Stimulated activated CD4-positive, alpha-beta T cell treated with anti-CD3 and anti-CD28 coated beads, Interleukin-4, amount 100 ng/mL, for 48 hours (primary cell): Measurements from ENCODE around the gene PGAM5.

ENCODE experiments used
- DNase-seq, 2 donors: peaks; one replicate each; pipeline ENCODE4 v3.0.0-alpha.2; 2020; ENCODE audit warnings: low read depth in 2 of 2

Gene PGAM5

DNA sequence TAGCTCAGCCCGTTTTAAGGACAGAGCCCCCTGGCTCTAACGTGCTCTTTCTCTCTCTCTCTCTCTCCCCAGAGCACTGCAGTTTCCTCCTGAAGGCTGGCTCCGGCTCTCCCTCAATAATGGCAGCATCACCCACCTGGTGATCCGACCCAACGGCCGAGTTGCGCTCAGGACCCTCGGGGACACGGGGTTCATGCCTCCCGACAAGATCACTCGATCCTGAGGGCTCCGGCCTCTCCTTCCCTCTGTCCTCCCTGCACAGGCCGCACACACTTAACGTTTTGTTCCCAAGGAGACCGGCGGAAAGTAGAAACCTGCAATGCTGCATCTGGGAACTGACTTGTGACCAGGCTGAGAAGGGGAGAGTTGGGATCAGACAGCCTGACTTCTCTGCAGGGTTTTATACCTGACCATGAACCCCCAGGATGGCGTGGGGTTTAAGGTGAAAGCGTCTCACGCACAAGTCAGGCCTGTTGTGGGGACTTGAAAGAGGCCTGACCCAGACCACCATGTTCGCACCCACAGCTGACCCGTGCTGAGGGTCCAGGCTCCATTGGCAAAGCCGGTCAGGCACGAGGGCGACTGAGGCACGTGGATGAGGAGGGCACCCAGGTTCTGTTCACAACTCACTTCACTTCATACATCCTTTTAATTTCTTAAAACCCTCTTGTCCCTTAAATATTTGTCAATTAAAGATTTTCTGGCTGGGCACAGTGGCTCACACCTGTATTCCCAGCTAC lies 10.1 kb downstream of the PGAM5 start:
- DNase-seq = no peak

DNA sequence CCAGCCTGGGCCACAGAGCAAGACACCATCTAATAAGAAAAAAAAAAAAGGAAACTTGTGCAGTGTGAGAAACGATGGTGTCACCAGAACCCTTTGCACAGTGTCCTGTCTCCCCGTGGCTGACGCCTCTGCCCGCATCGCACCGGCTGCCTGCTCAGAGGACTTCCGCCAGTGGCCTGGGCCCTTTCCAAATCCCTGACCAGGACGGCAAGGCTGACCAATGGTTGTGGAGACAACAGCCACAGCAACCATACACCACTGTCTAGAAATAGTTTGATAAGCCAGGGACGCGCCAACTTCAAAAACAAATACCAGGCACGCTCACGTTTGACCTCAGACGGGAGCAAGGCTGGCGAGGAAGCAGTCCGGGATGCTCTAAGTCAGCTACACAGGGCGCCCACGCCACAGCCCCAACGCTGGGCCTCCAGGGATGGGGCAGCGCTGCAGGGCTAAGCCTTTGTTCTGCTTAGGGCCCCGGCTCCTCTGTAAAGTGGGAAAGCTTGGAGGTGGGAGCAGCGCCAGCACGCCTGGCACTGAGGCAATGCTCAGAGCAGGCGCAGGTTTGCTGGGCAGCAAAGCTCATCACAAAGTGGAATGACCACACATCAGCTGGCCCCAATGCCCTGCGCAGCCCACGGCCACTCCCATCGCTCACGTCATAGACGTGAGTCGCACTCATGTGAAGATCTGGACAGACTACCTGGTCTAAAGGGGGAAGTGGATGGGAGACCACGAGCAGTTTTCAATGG lies 12.5 kb downstream of the PGAM5 start:
- DNase-seq = no peak

DNA sequence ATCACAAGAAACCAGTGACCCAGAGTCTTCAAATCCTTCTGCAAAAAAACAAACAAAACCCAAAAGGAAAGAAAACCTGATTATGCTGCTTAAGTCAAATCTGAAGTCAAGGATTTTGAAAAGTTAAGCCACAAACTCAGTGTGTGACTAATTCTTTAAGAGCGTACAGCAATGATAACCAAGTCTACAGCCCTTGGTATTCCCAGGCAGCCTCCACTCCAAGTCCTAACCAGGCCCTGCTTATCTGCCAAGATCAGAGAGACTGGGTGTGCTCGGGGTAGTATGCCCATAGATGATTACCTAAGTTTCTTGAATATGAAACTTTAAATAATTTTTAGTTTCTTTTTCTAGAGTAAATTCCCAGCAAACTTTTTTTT lies 13.1 kb downstream of the PGAM5 start:
- no peak for DNase-seq

DNA sequence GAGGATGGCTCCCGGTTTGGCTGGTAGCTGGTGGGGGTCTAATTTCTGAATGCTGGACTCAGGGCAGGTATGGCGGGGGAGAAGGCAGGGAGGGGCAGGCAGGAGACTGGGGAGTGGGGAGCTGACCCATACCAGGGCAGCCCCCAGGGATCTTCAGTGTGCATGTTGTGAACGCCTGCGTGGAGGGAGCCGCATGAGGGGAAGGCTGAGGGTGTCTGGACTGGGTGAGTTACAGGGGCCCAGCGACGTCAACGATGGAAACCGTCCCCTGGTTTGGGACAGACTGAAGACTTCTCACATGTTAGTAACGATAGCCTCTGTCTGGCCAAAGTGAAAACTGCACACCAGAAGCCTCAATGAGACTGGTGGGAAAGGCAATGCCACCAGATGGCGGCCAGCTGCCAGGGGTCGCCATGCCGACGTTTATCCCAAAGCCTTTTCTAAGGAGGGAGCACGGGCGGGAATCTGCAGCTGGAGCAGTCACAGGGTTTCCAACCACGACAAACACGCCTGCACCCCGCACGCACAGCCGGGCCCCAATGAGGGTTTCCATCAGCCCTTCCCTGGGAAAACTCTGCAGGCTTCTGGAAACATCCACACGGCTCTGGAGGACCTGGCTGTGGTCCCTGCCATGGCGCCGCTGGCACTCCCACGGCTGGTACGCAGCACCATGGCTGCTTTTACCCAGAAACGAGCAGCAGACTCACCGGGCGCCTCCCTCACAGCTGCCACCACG lies 14.0 kb downstream of the PGAM5 start:
- DNase-seq = no peak

DNA sequence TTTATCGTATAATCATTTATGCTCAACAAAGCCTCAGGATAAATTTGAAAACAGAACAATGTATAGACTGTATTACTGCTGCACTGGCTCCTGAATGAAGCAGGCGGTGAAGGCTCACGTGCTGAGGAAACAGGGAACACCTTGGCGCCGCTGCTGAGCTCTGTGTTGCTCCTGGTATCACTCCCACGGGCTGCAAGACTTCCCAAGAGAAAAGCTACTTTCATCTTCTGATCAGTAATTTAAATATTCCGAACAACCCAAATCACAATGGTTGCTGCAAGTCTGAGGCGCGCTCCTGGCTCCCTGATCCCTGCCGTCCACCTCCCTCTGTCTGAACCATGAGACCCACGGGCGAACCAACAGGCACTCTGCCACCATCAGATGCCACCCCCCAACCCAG lies 15.7 kb downstream of the PGAM5 start:
- no peak for DNase-seq

DNA sequence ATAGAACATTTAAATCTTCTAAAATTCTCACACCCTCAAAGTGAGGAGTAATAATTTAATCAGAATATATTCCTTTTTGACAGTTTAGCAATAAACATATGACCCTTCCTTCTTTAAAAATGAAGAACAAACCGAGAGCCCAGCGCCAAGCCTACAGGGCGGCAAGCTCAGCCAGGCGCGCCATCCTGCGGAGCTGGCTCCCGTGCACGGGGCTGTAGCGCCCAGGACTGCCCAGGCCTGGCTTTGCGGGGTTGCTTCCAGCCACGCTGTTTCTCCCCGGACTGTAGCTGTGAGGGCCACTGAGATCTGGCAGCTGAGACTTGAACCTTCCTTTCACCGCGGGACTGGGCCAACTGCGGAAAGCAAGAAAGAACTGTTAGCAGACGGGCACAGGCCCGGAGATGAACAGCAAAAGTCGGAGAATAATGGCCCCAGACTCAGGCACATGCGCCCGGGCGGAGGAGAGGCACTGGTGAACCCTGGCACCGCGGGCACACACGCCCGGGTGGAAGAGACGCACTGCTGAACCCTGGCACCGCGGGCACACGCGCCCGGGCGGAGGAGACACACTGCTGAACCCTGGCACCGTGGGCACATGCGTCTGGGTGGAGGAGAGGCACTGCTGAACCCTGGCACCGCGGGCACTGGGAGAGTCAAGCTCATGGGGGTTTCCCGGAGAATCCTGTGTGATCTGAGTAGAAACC lies 16.6 kb downstream of the PGAM5 start:
- no peak for DNase-seq

DNA sequence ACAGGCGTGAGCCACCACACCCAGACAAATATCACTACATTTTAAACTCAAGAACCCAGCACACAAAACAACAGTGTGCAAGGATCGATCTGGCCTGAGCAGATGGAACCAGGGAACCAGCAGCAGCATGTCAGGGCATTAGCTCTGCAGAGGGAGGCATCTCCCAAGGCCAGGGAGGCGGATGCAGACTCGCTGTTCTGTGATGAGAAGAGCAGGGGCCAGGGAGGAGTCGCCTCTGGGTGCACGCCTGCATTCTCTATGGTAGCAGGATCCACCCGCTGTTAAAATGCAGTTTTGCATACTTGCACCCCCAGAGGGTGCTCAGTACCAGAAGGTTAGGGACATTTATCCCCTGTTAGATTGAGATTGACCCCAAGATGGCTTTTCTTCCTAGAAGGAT lies 17.9 kb downstream of the PGAM5 start:
- DNase-seq = no peak

DNA sequence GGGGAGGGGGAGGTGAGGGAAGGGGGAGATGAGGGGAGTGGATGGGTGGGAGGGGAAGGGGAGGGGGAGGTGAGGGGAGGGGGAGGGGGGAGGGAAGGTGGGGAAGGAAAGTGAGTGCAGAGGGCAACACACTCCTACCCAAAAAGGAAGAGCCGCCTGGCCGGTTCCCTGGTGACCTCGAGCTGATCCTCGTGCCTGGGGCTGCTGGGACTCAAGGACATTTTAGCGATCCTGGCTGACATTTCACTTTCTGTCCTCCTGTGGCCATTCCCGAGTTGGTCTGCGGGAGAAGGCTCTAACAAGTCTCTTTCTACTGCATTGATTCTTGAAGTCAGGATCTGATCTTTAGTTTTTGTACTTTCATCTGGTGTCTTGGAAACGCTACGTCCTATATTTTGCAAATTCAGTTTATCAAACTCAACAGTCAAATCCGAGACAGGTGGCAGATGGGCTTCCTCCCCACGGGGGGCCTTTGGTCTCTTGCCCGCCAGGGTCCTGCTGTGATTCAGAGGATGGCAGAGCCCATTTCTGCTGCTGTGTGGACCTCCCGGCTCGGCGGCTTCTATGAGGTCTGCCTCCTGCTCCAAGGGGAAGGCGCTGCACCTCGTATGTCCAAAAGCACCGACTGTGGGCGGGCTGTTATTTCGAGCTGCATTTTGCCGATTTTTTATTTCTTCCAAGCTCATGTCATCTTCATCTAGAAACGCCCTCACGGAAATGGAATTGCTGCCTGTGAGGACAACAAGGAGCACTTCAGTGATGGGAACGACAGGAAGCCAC lies 19.1 kb downstream of the PGAM5 start:
- no peak for DNase-seq

DNA sequence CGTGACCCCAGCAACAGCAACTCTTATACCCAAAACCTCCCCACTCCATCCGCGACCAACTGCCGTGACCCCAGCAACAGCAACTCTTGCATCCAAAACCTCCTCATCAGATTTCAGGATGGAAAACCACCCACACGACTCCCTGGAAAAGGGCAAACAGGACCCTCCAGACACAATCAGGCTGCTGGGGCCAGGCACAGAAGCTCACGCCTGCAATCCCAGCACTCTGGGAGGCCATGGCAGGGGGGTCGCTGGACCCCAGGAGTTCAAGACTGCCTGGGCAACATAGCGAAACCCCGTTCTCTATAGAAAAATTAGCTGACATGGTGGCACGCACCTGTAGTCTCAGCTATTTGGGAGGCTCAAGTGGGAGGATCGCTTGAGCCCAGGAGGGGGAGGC lies 19.7 kb downstream of the PGAM5 start:
- DNase-seq = no peak

DNA sequence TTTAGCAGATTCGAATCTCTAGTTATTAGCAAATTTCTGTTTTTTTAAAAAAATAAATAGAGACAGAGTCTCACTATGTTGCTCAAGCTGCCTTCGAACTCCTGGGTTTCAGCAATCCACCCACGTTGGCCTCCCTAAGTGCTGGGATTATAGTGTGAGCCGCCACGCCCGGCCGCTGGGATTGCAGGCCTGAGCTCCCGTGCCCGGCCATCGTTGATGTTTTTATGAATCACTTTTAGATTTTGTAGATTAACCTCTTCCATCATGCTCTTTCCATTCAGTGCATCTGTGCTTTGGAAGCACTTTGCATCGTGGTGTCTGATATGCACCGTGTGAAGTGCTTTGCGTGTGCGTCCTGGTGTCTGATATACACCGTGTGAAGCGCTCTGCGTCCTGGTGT lies 20.9 kb downstream of the PGAM5 start:
- DNase-seq = no peak

DNA sequence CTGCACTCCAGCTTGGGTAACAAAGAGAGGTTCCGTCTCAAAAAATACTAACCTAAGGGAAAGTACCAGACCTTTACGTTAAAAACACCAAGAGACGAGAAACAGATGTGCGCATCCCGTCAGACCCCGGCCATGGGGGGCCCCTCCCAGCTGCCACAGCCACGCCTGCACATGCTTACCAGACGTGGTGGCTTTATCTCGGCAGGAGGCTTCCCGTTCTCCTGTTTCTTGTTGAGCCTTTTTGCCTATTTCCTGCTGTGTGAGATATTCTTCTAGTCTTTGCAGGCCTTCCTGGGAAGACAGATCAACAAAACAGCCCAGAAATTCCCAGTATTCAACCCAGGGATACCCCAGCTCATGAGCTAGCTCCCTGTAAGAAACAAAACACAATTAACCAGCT lies 23.6 kb downstream of the PGAM5 start:
- DNase-seq = no peak

DNA sequence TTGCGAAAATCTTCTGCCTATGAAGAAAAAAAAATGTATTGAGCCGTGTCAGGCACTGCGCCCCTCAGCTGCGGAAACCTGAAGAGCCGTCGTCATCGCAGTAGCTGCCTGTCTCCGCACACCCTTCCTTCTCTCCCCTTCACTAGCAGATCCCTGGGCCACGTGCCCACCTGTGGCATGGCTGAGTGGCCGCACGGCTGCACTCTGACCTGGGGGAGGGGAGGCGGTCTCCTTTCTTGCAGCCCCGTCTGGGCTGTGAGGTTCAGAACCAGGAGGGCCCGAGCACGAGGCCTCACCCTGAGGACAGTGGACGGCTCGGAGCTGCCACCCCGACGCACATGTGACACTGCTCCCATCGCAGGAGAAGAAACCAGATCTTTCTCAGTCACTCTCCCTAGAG lies 24.9 kb downstream of the PGAM5 start:
- DNase-seq = no peak

DNA sequence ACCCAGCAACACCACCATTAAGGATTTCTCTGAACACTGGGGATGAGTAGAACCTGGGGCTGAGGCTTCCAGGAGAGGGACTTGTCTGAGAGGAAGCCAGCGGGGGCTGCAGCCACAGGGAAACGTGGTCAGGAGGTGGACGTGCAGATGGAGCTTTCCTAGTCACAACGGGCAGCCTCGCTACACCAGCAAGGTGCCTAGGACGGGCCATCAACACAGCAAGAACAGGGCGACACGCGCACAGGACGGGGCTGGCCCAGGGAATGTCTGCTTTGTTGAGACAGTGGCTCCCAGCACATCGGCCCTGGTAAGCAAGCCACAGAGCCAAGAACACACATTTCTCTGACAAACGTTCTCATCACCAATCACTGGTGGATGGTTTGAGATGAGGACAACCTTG lies 25.7 kb downstream of the PGAM5 start:
- DNase-seq = no peak

DNA sequence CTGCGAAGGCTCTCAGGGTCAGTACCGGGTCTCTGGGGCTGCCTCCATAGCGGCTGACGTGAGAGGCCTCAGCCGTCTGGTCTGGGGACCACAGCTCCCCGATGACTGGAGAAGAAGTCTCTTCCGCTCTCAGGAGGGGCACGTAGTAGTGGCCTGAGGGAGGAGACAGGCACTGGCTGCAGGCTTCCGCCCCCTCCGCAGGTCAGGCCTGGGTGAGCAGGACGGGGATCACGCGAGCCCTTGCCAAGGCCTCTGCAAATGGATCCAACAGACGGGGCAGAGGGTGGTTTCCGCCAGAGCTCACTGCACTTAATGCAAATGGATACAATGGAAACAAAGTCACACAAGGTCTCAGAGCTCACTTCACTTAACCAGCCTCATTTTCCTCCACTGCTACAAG lies 26.3 kb downstream of the PGAM5 start:
- DNase-seq = no peak

DNA sequence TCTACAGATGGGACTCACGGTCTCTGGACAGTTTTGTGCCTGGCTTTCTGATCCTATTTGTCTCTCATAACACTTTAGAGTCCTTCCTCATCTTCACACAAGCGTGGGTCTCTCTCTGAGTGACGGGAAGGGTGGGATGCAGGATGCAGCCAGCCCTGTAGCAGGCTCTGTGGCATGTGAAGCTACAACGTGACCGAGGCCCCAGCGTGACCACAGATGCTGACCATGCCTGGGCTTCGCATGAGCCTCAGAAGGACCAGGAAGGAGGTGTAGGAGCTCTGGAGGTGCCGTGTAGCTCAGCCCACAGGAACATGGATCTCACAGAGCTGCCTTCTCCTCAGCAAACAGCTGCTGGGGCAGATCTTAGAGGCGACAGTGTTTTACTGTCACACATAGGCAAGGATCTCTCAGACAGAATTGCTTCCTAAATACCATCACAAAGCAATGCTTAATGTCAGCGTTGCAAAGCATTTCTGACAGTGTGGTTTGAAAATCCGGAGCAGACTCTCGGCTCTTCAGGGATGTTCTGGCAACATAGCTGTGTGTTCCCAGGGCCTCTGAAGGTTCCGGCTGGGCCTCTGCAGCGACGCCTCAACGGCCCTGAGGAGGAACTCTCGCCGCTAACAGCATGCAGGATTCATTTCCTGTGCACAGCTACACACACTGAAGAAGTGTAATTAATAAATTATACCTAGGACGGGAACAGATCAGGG lies 29.1 kb downstream of the PGAM5 start:
- no peak for DNase-seq

DNA sequence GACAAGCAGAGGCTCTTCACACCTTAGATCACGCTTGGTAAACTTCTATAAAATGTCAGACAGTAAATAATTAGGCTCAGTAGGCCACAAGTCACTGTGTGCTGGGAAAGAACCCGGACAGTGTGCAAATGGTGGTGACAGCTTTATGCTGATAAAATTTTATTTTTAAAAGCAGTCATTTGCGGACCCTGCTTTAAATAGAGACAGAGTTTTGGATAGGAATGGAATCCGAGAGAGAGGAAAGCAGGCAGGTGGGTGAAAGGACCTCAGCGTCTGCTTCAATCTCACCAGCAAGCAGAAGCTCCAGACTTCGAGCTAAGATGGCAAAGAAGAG lies 29.6 kb downstream of the PGAM5 start:
- no peak for DNase-seq

DNA sequence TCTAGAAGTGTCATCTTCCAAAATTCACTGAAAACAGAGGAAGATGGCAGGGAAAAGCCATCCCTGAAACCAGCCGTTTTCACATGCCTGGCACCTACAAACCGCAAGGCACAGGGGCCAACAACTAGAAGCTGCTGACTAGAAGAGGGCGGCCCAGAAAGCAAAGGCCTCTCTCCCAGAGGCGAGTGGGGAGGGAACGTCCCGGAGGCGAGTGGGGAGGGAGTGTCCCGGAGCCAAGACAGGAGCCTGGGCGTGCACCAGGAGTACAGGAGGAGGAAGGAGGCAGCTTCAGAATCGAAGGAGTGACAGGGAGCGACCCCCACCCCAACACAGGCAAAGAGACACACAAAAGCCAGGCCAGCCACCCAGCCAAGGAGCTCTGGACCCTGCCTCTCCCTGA lies 30.0 kb downstream of the PGAM5 start:
- DNase-seq = no peak

DNA sequence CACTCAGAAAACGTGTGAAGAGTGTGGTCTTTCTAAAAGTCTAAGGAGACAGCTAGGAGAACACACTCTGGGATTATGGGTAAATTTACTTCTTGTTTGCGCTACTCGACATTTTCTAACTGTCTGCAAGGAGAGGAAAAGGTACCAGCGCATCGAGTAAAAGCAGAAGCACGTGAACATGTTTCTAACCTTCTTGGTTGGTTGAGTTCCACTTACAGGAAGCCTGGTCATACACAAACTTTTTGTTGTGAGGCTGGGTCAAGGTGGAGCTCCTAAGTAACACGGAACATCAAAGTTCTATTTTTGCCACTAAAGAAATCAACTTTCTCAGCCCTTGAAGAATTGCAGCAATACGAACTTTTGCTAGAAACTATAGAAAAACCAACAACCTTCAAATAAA lies 31.0 kb downstream of the PGAM5 start:
- no peak for DNase-seq

DNA sequence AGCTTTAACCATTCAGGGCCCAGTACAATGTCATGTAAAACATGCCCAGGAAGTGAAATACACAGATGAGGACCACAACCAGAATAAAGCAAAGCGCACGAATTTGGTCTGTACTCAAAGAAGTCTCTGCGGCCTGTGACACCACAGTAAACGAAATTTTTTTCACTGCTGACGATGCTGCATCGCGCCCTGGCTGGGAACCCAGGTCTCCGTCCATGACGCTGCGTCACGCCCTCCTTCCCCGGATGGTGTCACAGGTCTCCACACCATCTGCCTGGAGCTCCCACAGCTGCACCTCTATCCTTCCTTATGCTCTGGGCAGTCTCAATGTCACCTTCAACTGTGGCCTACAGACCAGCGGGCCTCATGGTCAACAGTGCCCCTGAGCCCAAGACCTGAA lies 33.2 kb downstream of the PGAM5 start:
- DNase-seq = no peak

DNA sequence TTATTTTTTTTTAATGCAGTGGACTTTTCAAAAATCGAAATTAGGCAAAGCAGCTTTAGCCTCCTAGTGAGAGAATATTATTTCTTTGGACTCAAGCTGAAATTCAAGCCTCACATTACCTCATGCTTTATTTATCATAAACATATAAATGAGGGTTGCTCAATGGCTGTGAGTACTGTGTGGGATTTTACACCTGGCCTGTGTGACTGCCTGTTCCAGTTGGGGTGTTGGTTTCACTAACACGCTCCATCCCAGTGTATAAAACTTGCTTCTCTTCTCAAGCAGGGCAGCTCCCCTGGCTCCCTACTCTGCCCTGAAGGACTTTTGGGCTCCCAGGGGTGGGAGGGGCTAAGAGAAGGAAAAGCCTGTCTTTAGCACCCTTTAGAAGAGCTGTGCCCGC lies 36.0 kb downstream of the PGAM5 start:
- DNase-seq = no peak

DNA sequence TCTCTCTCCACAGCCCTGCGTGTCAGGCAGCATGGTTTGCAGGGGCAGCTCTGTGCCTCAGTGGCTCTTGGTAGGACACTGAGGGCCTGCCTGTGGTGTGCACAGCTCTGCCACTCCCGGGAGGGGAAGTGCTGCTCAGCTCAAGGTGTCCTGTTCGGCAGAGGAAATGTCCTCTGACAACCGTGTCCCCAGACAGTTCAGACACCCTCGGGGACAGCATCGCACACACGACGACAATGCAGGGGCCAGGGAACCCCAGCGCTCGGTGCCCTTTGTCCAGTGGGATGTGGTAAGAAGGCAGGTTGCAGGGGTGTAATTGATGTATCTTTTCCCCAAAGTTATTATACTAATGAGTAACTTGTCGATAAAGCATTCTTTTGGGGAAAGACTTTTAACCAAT lies 36.8 kb downstream of the PGAM5 start:
- DNase-seq = no peak
